Stimulated activated CD8-positive, alpha-beta memory T cell treated with anti-CD3 and anti-CD28 coated beads, Interleukin-4, amount 100 ng/mL, for 4 hours (primary cell): ENCODE results near the gene GAA.
"Not testable (repeated sequence)": the region's sequence is repeated elsewhere in the genome, so short reads cannot be mapped to it uniquely, and the experiment has no call there.

Experiments
- DNase-seq, 2 donors: peaks; one replicate each; pipeline ENCODE4 v3.0.0-alpha.2; 2020; ENCODE audit warnings: low read depth in 2 of 2, low spot score in 1 of 2

The GAA gene

GRCh38 chr17:80083136-80083661 is 18.2 kb upstream of the GAA start:
- DNase-seq, result no peak

- no peak for DNase-seq
Observed at GRCh38 chr17:80084773-80085172, 16.6 kb upstream of the GAA start.

- no peak for DNase-seq
Observed at GRCh38 chr17:80086081-80086480, 15.3 kb upstream of the GAA start.

GRCh38 chr17:80086616-80087015 is 14.8 kb upstream of the GAA start:
- DNase-seq, result no peak

GRCh38 chr17:80087346-80088265 is 13.8 kb upstream of the GAA start:
- no peak for DNase-seq

GRCh38 chr17:80089762-80090161 is 11.6 kb upstream of the GAA start:
- DNase-seq, result no peak

- DNase-seq, result not testable (repeated sequence)
Observed at GRCh38 chr17:80090164-80090563, 11.2 kb upstream of the GAA start.

- no peak for DNase-seq
Observed at GRCh38 chr17:80091376-80091775, 10.0 kb upstream of the GAA start.

- DNase-seq, result no peak
Observed at GRCh38 chr17:80092959-80093358, 8.4 kb upstream of the GAA start.

- DNase-seq, result no peak
Observed at GRCh38 chr17:80095038-80095843, 6.1 kb upstream of the GAA start.

GRCh38 chr17:80095844-80096475 is 5.4 kb upstream of the GAA start:
- no peak for DNase-seq

- no peak for DNase-seq
Observed at GRCh38 chr17:80096561-80097021, 4.8 kb upstream of the GAA start.

- no peak for DNase-seq
Observed at GRCh38 chr17:80097127-80097621, 4.2 kb upstream of the GAA start.

- no peak for DNase-seq
Observed at GRCh38 chr17:80097844-80098691, 3.3 kb upstream of the GAA start.

GRCh38 chr17:80099291-80100034 is 1.9 kb upstream of the GAA start:
- DNase-seq, result no peak

- no peak for DNase-seq
Observed at GRCh38 chr17:80100035-80100323, 1.4 kb upstream of the GAA start.

- no peak for DNase-seq
Observed at GRCh38 chr17:80101946-80102663, 724 bp downstream of the GAA start.

- DNase-seq, result no peak
Observed at GRCh38 chr17:80102664-80103448, 1.5 kb downstream of the GAA start.
